Adipocyte (in vitro differentiated cells): ENCODE results near the gene PIEZO1.

Experiments used
- DNase-seq: peaks from one replicate; pipeline ENCODE4 v3.0.0-alpha.2; 2015; ENCODE audit warnings: low read depth
- H3K27me3 ChIP-seq: replicated peaks from 2 replicates; pipeline ENCODE4 v1.7.0; 2013; ENCODE audit warnings: mild to moderate bottlenecking, low read length, moderate library complexity; ENCODE audit not compliant: control insufficient read depth, insufficient read depth
- H3K36me3 ChIP-seq: 2 replicates; pipeline ENCODE4 v1.7.0; 2013; ENCODE audit warnings: low read length, mild to moderate bottlenecking, moderate library complexity; ENCODE audit not compliant: control insufficient read depth, insufficient read depth, severe bottlenecking
- H3K4me1 ChIP-seq: 2 replicates; pipeline ENCODE4 v1.7.0; 2013; ENCODE audit warnings: mild to moderate bottlenecking, low read length, moderate library complexity; ENCODE audit not compliant: control insufficient read depth, insufficient read depth
- H3K4me3 ChIP-seq: 2 replicates; pipeline ENCODE4 v1.7.0; 2013; ENCODE audit warnings: mild to moderate bottlenecking, low read length, moderate library complexity
- H3K9ac ChIP-seq: 2 replicates; pipeline ENCODE4 v1.7.0; 2013; ENCODE audit warnings: mild to moderate bottlenecking, low read length, moderate library complexity
- H3K9me3 ChIP-seq: 2 replicates; pipeline ENCODE4 v1.7.0; 2013; ENCODE audit warnings: mild to moderate bottlenecking, low read length, moderate library complexity; ENCODE audit not compliant: control insufficient read depth

PIEZO1 gene

DNA sequence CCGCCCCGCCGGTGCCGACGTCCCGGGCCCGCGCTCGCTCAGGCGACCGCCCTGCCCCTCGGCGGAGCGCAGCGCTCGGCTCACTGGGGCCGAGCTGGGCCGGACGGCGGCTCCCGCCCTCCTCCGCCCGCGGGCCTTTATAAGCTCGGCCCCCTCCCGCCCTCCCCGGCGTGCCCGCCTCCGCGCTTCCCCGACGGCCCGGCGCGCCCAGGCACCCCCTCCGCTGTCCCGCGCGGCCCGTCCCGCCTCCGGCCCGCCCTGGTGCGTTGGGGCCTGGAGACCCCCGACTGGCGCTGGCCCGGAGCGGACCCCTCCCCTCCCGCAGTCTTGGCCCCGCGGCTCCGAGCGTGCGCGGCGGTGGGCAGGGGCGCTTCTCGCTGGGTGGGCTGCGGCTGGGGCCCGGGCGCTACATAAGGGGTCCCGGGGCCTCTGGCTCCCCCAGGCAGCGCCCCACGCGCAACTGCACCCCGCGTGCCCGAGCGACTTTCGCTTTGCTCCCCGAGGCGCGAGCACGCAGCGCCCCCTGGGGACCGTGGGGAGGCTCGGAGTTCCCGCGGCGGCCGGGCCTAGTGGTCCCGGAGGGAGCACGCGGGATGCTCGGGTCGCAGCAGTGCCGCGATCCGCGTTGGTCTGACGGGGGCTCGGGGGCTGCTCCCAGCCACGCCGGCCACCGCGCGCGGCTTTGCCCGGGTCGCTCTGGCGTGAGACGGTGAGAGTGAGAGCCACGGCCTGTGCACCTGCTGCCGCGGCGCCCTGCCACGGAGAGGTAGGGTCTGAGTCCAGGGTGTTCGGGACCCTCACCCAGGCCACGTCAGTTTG is at the start of gene PIEZO1:
Gene PIEZO1 (minus strand): TSS at position 115 of the 819 bp plus-strand sequence. CDS start 256 bp downstream, outside the sequence.
- H3K9ac ChIP-seq, result peak within 1 kb of the TSS; percentile 96
- peaks cover 40% of the 10 kb centered on the region for H3K4me1 ChIP-seq
- peak within 1 kb of the TSS; percentile 89 for H3K4me3 ChIP-seq
- H3K36me3 ChIP-seq, result no peaks in the 10 kb centered on the region
- peak; percentile 92 for DNase-seq
- no peaks in the 10 kb centered on the region for H3K9me3 ChIP-seq
- no peaks in the 10 kb centered on the region for H3K27me3 ChIP-seq

DNA sequence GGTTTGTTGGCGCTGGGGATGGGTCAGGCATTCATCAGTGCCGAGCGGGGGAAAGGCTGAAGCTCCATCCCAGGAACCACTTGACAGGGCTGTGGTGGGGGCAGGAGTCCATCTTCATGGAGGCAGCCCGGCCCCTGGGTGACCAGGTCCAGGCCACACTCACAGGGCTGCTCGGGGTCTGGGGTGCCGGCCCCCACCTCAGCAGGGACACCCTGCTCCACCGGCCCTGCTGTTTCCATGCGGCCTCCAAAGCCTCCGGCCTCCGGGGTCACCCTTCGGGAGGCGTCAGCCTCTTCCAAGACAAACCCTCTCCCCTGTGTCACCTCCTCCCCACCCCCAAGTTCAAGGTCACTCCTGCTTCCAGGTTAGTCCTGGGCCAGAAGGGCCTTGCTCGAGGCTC is 49.6 kb upstream of the PIEZO1 start:
- DNase-seq, result no peak
- Histone ChIP-seq H3K9ac (no peak overlapping the region), H3K27me3 (no peaks in the 10 kb centered on the region), H3K36me3 (peaks cover 12% of the 10 kb centered on the region), H3K4me3 (no peak overlapping the region), H3K9me3 (no peaks in the 10 kb centered on the region), H3K4me1 (peaks cover 19% of the 10 kb centered on the region)

GRCh38 chr16:88833086-88833485 is 48.1 kb upstream of the PIEZO1 start:
- Histone ChIP-seq H3K36me3 (peaks cover 3% of the 10 kb centered on the region), H3K9me3 (no peaks in the 10 kb centered on the region), H3K27me3 (no peaks in the 10 kb centered on the region), H3K4me1 (peaks cover 19% of the 10 kb centered on the region), H3K4me3 (no peak overlapping the region), H3K9ac (no peak overlapping the region)
- no peak for DNase-seq

DNA sequence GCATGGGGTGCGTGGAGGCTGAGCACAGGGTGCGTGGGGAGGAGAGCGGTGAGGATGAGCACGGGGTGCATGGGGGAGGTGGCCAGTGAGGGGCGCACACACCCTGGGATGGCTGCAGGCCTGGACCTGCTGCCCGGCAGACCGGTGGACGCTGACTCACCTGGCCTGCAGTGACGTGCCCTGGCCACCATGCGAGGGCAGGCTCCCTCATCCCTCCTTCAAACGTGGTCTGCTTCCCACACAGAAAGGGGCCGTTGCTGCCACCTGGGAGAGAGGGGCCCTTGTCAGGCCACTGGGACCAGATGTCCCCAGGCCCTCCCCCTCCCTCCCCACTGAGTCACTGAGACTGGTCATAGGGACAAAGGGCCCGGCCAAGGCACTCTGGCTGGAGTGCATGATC is 46.8 kb upstream of the PIEZO1 start:
- Histone ChIP-seq H3K36me3 (no peaks in the 10 kb centered on the region), H3K9me3 (no peaks in the 10 kb centered on the region), H3K4me1 (peaks cover 19% of the 10 kb centered on the region), H3K27me3 (no peaks in the 10 kb centered on the region), H3K4me3 (no peak overlapping the region), H3K9ac (no peak overlapping the region)
- DNase-seq, result no peak

DNA sequence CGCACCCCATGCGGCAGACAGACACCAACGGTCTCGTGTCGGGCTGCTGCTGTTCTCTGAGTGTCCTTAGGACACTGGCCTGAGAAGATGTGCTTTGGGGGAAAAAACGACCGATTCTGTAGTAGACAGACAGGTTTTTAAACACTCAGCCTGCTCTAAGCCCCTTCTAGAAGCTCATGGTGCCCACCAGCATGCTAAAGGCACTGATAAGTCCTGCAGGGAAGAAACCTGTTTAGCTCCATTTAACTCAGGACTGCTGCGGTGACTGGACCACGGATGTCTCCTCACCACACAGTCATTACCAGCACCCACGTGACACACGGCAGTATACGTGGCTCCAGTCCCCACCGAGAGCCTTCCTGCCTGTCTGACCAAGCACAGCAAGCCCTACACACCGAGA is 45.8 kb upstream of the PIEZO1 start:
- H3K27me3 ChIP-seq, result no peaks in the 10 kb centered on the region
- no peaks in the 10 kb centered on the region for H3K9me3 ChIP-seq
- no peak overlapping the region for H3K9ac ChIP-seq
- no peak for DNase-seq
- no peaks in the 10 kb centered on the region for H3K36me3 ChIP-seq
- H3K4me3 ChIP-seq, result no peak overlapping the region
- peaks cover 17% of the 10 kb centered on the region for H3K4me1 ChIP-seq

DNA sequence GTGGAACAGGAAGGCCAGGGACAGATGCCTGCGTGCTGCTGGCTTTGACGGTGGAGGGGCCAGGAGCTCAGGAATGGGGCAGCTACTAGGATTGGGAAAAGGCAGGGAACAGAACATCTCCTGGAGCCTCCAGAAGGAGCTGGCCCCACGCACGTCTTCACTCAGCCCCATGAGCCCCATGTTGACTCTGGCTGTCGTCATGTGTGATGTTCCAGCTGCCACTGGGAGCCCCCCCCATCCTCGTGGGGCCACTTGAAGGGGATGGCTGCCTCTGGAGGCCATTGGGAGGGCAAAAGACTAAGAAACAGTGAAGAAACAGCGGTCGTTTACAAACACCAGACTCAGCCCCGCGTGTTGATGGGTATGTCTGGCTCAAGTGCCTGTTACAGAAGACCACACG is 45.2 kb upstream of the PIEZO1 start:
- Histone ChIP-seq H3K4me1 (peaks cover 12% of the 10 kb centered on the region), H3K27me3 (no peaks in the 10 kb centered on the region)
- no peak for DNase-seq

DNA sequence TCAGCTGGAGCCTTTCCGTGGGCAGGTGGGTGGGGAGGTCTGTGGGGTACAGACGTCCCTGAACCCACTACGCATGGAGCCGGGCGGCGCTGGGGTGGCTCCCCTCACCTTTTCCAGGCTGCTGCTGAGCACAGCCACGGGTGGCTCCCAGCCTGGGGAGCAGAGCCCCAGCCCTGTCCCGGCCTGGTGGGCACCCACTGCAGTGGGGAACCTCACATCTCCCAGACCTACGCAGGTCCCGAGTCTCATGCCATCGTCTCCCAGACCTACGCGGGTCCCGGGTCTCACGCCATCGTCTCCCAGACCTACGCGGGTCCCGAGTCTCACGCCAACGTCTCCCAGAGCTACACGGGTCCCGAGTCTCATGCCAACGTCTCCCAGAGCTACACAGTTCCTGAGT is 43.7 kb upstream of the PIEZO1 start:
- no peak overlapping the region for H3K9ac ChIP-seq
- H3K4me1 ChIP-seq, result peaks cover 7% of the 10 kb centered on the region
- H3K36me3 ChIP-seq, result peaks cover 4% of the 10 kb centered on the region
- H3K27me3 ChIP-seq, result no peaks in the 10 kb centered on the region
- no peak for DNase-seq
- H3K4me3 ChIP-seq, result no peak overlapping the region
- no peaks in the 10 kb centered on the region for H3K9me3 ChIP-seq

More for the DNA sequence above, 45.2 kb upstream of the PIEZO1 start:
- Histone ChIP-seq H3K36me3 (no peaks in the 10 kb centered on the region), H3K9me3 (no peaks in the 10 kb centered on the region), H3K4me3 (no peak overlapping the region), H3K9ac (no peak overlapping the region)

- peaks cover 7% of the 10 kb centered on the region for H3K4me1 ChIP-seq
- H3K9me3 ChIP-seq, result no peaks in the 10 kb centered on the region
- DNase-seq, result no peak
- H3K4me3 ChIP-seq, result no peak overlapping the region
- H3K27me3 ChIP-seq, result no peaks in the 10 kb centered on the region
- peaks cover 4% of the 10 kb centered on the region for H3K36me3 ChIP-seq
- no peak overlapping the region for H3K9ac ChIP-seq
Observed at GRCh38 chr16:88827727-88828126, 42.7 kb upstream of the PIEZO1 start.

DNA sequence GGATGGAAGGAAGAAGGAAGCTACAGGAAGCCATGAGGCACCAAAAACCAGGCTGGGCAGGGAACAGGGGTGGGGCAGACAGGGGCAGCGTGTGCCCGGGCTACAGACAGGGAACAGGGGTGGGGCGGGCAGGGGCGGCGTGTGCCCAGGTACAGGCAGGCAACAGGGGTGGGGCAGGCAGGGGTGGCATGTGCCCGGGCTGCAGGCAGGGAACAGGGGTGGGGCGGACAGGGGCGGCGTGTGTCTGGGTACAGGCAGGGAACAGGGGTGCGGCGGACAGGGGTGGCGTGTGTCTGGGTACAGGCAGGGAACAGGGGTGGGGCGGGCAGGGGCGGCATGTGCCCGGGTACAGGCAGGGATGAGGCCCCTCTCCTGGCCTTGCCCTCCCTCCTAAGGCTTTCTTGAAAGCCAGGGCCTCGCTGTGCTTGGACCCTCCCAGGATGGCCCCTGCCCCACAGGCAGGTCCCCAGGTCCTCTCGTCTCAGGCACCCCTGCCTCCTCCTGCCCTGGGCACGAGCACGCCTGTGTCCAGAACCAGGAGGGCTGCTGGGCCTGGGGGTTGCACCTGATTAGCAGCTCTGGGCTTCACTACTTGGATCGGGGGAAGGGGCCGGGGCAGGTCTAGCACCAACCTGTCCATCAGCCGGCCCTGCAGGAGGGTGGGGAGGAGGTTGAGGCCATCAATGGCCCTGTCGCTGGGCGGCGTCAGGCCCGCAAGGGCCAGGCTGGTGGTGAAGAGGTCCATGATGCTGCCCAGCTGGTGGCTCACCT is 41.2 kb upstream of the PIEZO1 start:
- Histone ChIP-seq H3K4me3 (no peak overlapping the region), H3K9me3 (no peaks in the 10 kb centered on the region), H3K4me1 (no peaks in the 10 kb centered on the region), H3K9ac (no peak overlapping the region), H3K36me3 (peaks cover 12% of the 10 kb centered on the region), H3K27me3 (no peaks in the 10 kb centered on the region)
- no peak for DNase-seq

GRCh38 chr16:88825146-88825545 is 40.1 kb upstream of the PIEZO1 start:
- Histone ChIP-seq H3K9me3 (no peaks in the 10 kb centered on the region), H3K9ac (no peak overlapping the region), H3K4me3 (no peak overlapping the region)

GRCh38 chr16:88824256-88825077 is 39.4 kb upstream of the PIEZO1 start:
- no peak for DNase-seq
- Histone ChIP-seq H3K9ac (no peak overlapping the region), H3K9me3 (no peaks in the 10 kb centered on the region), H3K4me1 (no peaks in the 10 kb centered on the region), H3K27me3 (no peaks in the 10 kb centered on the region), H3K36me3 (peaks cover 13% of the 10 kb centered on the region), H3K4me3 (no peak overlapping the region)

More at GRCh38 chr16:88825146-88825545, 40.1 kb upstream of the PIEZO1 start:
- H3K36me3 ChIP-seq, result peaks cover 13% of the 10 kb centered on the region
- DNase-seq, result no peak
- H3K27me3 ChIP-seq, result no peaks in the 10 kb centered on the region
- H3K4me1 ChIP-seq, result no peaks in the 10 kb centered on the region
